ENCODE data around the gene HOXB2.

HOXB2 gene

DNA sequence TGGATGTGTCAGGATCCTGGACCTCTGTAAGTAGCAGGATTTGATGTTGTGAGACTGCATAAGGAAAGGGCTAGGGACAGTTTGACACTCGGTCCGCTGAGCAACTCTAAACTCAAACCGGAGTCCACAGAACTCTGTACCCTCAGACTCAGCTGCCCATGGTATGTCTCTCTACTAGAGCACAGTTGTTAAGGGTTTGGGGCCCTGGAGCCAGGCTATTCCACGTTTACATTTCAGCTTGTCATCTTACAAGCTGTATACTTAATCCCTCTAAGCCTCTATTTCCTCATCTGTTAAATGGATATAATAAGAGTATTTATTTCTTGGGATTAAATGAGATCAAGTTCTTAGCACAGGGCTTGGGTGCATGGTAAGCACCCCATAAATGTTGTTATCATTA is 42.0 kb downstream of the HOXB2 start:
- no peak for TF ChIP-seq CTCF (IDR thresholded peaks at IDR 0.05; ENCODE audit: unreplicated experiment in 3 of 3)
- H3K27ac Mint-ChIP-seq = no peak overlapping the region
- H3K9me3 Mint-ChIP-seq = no peaks in the 10 kb centered on the region
- no peak overlapping the region for H3K4me3 Mint-ChIP-seq
- H3K4me1 Mint-ChIP-seq = peaks cover 41% of the 10 kb centered on the region
- H3K27me3 Mint-ChIP-seq (ENCODE audit: low read depth) = peaks cover 34% of the 10 kb centered on the region
- H3K36me3 Mint-ChIP-seq (ENCODE audit: low read depth) = no peaks in the 10 kb centered on the region

GRCh38 chr17:48502312-48502711 is 42.6 kb downstream of the HOXB2 start:
- no peaks in the 10 kb centered on the region for H3K36me3 Mint-ChIP-seq (ENCODE audit: low read depth)
- H3K4me1 Mint-ChIP-seq = peaks cover 47% of the 10 kb centered on the region
- H3K27ac Mint-ChIP-seq = no peak overlapping the region
- H3K27me3 Mint-ChIP-seq (ENCODE audit: low read depth) = peaks cover 30% of the 10 kb centered on the region
- no peak overlapping the region for H3K4me3 Mint-ChIP-seq
- no peak for TF ChIP-seq CTCF (IDR thresholded peaks at IDR 0.05; ENCODE audit: unreplicated experiment in 3 of 3)
- no peaks in the 10 kb centered on the region for H3K9me3 Mint-ChIP-seq

GRCh38 chr17:48500435-48501426 is 44.2 kb downstream of the HOXB2 start:
- peak overlapping the region; percentile 9 to 23 (median 10) for H3K27ac Mint-ChIP-seq
- no peak overlapping the region for H3K4me3 Mint-ChIP-seq
- no peaks in the 10 kb centered on the region for H3K36me3 Mint-ChIP-seq (ENCODE audit: low read depth)
- H3K9me3 Mint-ChIP-seq = no peaks in the 10 kb centered on the region
- H3K27me3 Mint-ChIP-seq (ENCODE audit: low read depth) = peaks cover 30% of the 10 kb centered on the region
- peak; percentile 8 to 25 (median 16) for TF ChIP-seq CTCF (IDR thresholded peaks at IDR 0.05; ENCODE audit: unreplicated experiment in 3 of 3)
- H3K4me1 Mint-ChIP-seq = peaks cover 55% of the 10 kb centered on the region

DNA sequence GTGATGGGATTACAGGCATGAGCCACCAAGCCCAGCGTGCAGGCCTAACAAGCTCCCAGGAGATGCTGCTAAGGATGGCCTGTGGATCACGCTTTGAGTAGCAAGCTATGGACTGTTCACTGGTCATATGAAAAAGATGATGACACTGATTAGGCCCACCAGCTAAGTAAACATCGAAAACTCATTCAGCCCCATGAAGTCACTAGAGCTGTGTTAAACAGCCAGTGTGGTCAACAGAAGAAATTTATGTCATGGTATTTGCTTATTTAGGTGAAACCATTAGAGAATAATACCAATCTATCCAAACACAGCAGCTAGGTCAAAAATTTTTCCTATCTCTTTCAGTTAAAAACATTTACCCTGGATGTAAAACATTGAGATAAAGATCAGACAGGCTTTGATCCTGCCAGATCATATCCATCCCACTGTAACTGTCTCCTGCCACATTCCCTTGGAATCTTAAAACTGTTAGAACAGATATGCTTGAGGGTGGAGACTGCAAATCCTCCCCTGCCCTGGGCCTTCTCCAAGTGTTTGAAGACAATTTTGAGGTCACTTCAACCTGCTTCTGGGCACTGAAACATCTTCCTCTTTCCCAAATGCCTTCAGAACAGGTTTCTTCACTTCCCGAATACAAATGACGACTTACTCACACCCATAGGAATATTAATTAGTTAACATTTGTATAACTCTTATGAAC is 45.0 kb downstream of the HOXB2 start:
- Mint-ChIP-seq H3K27me3 (ENCODE audit: low read depth) (peaks cover 34% of the 10 kb centered on the region), H3K9me3 (no peaks in the 10 kb centered on the region), H3K4me3 (no peak overlapping the region), H3K27ac (peak overlapping the region in 1 of 3 experiments; percentile 9), H3K4me1 (peaks cover 55% of the 10 kb centered on the region), H3K36me3 (ENCODE audit: low read depth) (no peaks in the 10 kb centered on the region)
- TF ChIP-seq CTCF (IDR thresholded peaks at IDR 0.05; ENCODE audit: unreplicated experiment in 3 of 3) = no peak

GRCh38 chr17:48499248-48499647 is 45.7 kb downstream of the HOXB2 start:
- no peak overlapping the region for H3K4me3 Mint-ChIP-seq
- H3K4me1 Mint-ChIP-seq = peaks cover 61% of the 10 kb centered on the region
- no peak overlapping the region for H3K27ac Mint-ChIP-seq
- no peaks in the 10 kb centered on the region for H3K9me3 Mint-ChIP-seq
- H3K36me3 Mint-ChIP-seq (ENCODE audit: low read depth) = no peaks in the 10 kb centered on the region
- no peak for TF ChIP-seq CTCF (IDR thresholded peaks at IDR 0.05; ENCODE audit: unreplicated experiment in 3 of 3)
- peaks cover 40% of the 10 kb centered on the region for H3K27me3 Mint-ChIP-seq (ENCODE audit: low read depth)

Data from nephron (organoid).